Lower leg skin (tissue), 4 donors: ENCODE results near the gene ZNF514. TPM values are rescaled to one million over a fixed set of nuclear protein-coding genes. Genes with fewer than 3 reads are reported as not detected.

Experiments
- DNase-seq, 2 donors: peaks; one replicate each; pipeline ENCODE4 v3.0.0-alpha.2; 2019; ENCODE audit warnings: low spot score in 2 of 2
- H3K4me3 ChIP-seq: fragments of 200-600 bp; sonication (generic); 2 replicates; pipeline ENCODE4 v1.5.1; 2017; ENCODE audit warnings: mild to moderate bottlenecking, low read depth; ENCODE audit not compliant: poor library complexity, severe bottlenecking
- CTCF ChIP-seq, 3 donors: fragments of 450-650 bp; IDR thresholded peaks; one replicate each; pipeline ENCODE4 v1.5.1; 2016; ENCODE audit warnings: antibody characterized with exemption in 3 of 3, mild to moderate bottlenecking in 3 of 3, moderate library complexity in 2 of 3
- POLR2A ChIP-seq, 2 donors: fragments of 450-650 bp; IDR thresholded peaks; one replicate each; pipeline ENCODE4 v1.6.1; 2016 to 2017; ENCODE audit warnings: antibody characterized with exemption in 2 of 2, mild to moderate bottlenecking in 1 of 2, moderate library complexity in 1 of 2
- WGBS, 2 donors: methylation state at CpG; one replicate each; pipeline ENCODE4 v1.1.5; 2018; 5-methylcytosine and 5-hydroxymethylcytosine counted together
- intact Hi-C: fragments of 100-400 bp; cut with DNase I; formaldehyde crosslinking; loops from one replicate; pipeline ENCODE4 v1.15.0; 2023; ENCODE audit warnings: low total_unique reads
- total RNA-seq, 4 donors: library from RNA; depleted of rRNA; stranded (reverse); fragments of >200 nt; gene quantifications; one replicate each; pipeline ENCODE4 v1.1.0, GENCODE V29; 2016

The ZNF514 gene
- 10 to 100 TPM in 3 of 4 donors, 1 to 10 TPM in 1; 6.2 to 20.5 (median 14.2) TPM for total RNA-seq

- no peak for TF ChIP-seq POLR2A (IDR thresholded peaks at IDR 0.05)
- no peak for TF ChIP-seq CTCF (IDR thresholded peaks at IDR 0.05)
Measured at GRCh38 chr2:95159690-95160449, at the start of gene ZNF514. Gene ZNF514 (minus strand): TSS chr2:95159848. CDS start chr2:95153253, 6,595 bp downstream.

GRCh38 chr2:95208106-95208505 lies 48.5 kb upstream of the ZNF514 start:
- 59% methylated on average over 6 of the region's 6 CpGs for WGBS, 2 donors
- H3K4me3 ChIP-seq = no peak overlapping the region
- no peak for TF ChIP-seq CTCF (IDR thresholded peaks at IDR 0.05)
- no peak for TF ChIP-seq POLR2A (IDR thresholded peaks at IDR 0.05)
- DNase-seq = no peak
- intact Hi-C loops = no loop called here

More at GRCh38 chr2:95159690-95160449, at the start of gene ZNF514:
- intact Hi-C loops = no loop called here
- 12 to 22% methylated on average over 24 to 44 of the region's 64 CpGs for WGBS, 2 donors
- peak within 1 kb of the TSS; percentile 65 for H3K4me3 ChIP-seq
- peak; percentile 61 to 95 for DNase-seq

GRCh38 chr2:95207111-95207961 lies 47.7 kb upstream of the ZNF514 start, which contains the start of gene ZNF892:
Gene ZNF892 (plus strand): TSS chr2:95207521. CDS start chr2:95207816, 295 bp downstream.
- intact Hi-C loops = no loop called here
- H3K4me3 ChIP-seq = peak within 1 kb of the TSS; percentile 54
- no peak for TF ChIP-seq CTCF (IDR thresholded peaks at IDR 0.05)
- TF ChIP-seq POLR2A (IDR thresholded peaks at IDR 0.05) = no peak
- peak; percentile 87 to 98 for DNase-seq
- 2% methylated on average over 59 to 62 of the region's 74 CpGs for WGBS, 2 donors

- DNase-seq = no peak
- WGBS, 2 donors = 32 to 37% methylated on average over 10 of the region's 10 CpGs
- intact Hi-C loops = no loop called here
- no peak for TF ChIP-seq POLR2A (IDR thresholded peaks at IDR 0.05)
- no peak for TF ChIP-seq CTCF (IDR thresholded peaks at IDR 0.05)
- no peak overlapping the region for H3K4me3 ChIP-seq
Measured at GRCh38 chr2:95206096-95206495, 46.4 kb upstream of the ZNF514 start.

GRCh38 chr2:95204396-95204795 lies 44.7 kb upstream of the ZNF514 start:
- intact Hi-C loops = no loop called here
- WGBS, 2 donors = 93 to 94% methylated on average over 2 of the region's 2 CpGs
- DNase-seq = no peak
- TF ChIP-seq POLR2A (IDR thresholded peaks at IDR 0.05) = no peak
- TF ChIP-seq CTCF (IDR thresholded peaks at IDR 0.05) = no peak
- H3K4me3 ChIP-seq = no peak overlapping the region
